OCI-LY3 (cell line): Measurements from ENCODE around the gene RXFP4.

Experiments used
- H2AFZ ChIP-seq: fragments of 200-600, 300-600 bp; shearing (Covaris generic); 2 replicates; pipeline ENCODE4 v1.6.0; 2014; ENCODE audit warnings: antibody characterized with exemption, low read depth, low read length
- H3K27ac ChIP-seq: fragments of 200-600, 300-600 bp; sonication (generic); 2 replicates; pipeline ENCODE4 v1.5.1; 2014; ENCODE audit warnings: mild to moderate bottlenecking, low read length, moderate library complexity, mixed read lengths
- H3K27me3 ChIP-seq: fragments of 200-600, 300-600 bp; sonication (generic); 2 replicates; pipeline ENCODE4 v1.6.1; 2014; ENCODE audit warnings: low read depth, low read length, mixed read lengths
- H3K36me3 ChIP-seq: fragments of 200-600, 300-600 bp; sonication (generic); replicated peaks from 2 replicates; pipeline ENCODE3; 2014; ENCODE audit warnings: low read depth, low read length, mixed read lengths
- H3K4me1 ChIP-seq: fragments of 300-600, 200-600 bp; sonication (generic); 2 replicates; pipeline ENCODE4 v1.6.1; 2014; ENCODE audit warnings: low read length, mixed read lengths
- H3K4me2 ChIP-seq: fragments of 200-600, 300-600 bp; sonication (generic); 2 replicates; pipeline ENCODE4 v1.6.1; 2014; ENCODE audit warnings: low read length, mixed read lengths
- H3K4me3 ChIP-seq: fragments of 300-600, 200-600 bp; sonication (generic); 2 replicates; pipeline ENCODE4 v1.5.1; 2014; ENCODE audit warnings: antibody characterized with exemption, mild to moderate bottlenecking, low read length, moderate library complexity
- H3K79me2 ChIP-seq: fragments of 300-600, 200-600 bp; shearing (Covaris generic); 2 replicates; pipeline ENCODE4 v1.6.1; 2014; ENCODE audit warnings: mild to moderate bottlenecking, low read length, mixed read lengths
- H3K9ac ChIP-seq: fragments of 300-600, 200-600 bp; shearing (Covaris generic); 2 replicates; pipeline ENCODE4 v1.6.0; 2014; ENCODE audit warnings: mild to moderate bottlenecking, low read length, moderate library complexity
- H3K9me3 ChIP-seq: fragments of 200-600, 300-600 bp; shearing (Covaris generic); 2 replicates; pipeline ENCODE4 v1.6.1; 2014; ENCODE audit warnings: low read length, mixed read lengths; ENCODE audit not compliant: insufficient read depth
- H4K20me1 ChIP-seq: fragments of 200-600, 300-600 bp; sonication (generic); 2 replicates; pipeline ENCODE4 v1.6.1; 2016; ENCODE audit warnings: low read length, mixed read lengths; ENCODE audit not compliant: insufficient read depth
- EZH2phosphoT487 ChIP-seq: fragments of 200-600 bp; shearing (Covaris generic); IDR thresholded peaks from 2 replicates; pipeline ENCODE4 v1.6.1; 2018; ENCODE audit warnings: antibody characterized with exemption, mixed run types, low read depth
- TF ChIP-seq, protein P1 (sequence below): fragments of 200-600, 300-600 bp; sonication (generic); IDR thresholded peaks from 2 replicates; pipeline ENCODE4 v1.5.1; 2014; ENCODE audit warnings: antibody characterized with exemption, low read length, low read depth

RXFP4 gene

DNA sequence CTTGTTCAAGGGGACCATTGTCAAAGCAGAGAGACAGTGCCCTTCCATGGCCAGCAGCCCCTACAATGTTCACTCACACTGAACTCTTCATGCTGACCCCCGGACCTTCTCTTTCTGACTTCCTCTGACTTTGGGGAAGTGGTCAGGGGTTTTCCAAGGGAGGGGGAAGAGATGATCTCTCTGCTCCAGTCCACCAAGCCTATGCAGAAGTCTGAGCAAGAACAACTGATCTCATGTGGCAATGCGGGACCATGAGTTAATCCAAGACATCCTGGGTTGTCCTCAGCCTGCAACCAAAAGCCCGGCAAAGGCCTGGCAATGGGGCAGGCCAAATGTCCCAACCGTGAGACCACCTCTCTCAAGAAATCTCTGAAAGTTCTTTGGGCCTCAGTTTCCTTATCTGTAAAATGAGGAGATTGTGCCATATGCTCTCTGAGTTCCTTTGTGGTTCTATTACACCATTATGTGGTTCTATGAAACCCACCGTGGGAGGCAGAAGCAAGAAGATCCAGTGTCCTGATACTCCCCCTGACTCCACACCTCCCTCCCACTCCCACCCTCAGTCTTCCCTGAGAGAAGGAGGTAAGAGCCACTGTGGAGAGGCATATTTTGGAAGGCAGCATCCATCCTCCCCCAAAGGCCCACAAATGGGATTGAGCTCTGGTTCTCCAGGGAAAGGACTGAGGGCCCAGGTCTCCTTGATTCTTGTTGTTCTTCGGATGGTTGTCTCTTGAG, 48.7 kb downstream of the RXFP4 start:
- Histone ChIP-seq H3K27ac (peak overlapping the region; percentile 64), H2AFZ (peak overlapping the region; percentile 30; the same call in 1 of the 2 replicates), H3K79me2 (no peaks in the 10 kb centered on the region), H3K4me1 (peaks cover 23% of the 10 kb centered on the region), H3K27me3 (no peaks in the 10 kb centered on the region), H3K36me3 (no peaks in the 10 kb centered on the region), H3K9me3 (no peaks in the 10 kb centered on the region), H3K4me2 (peak overlapping the region; percentile 62), H3K9ac (peak overlapping the region; percentile 50; the same call in 1 of the 2 replicates), H3K4me3 (peak overlapping the region; percentile 37), H4K20me1 (no peaks in the 10 kb centered on the region)
- no peak for TF ChIP-seq EZH2phosphoT487
- TF ChIP-seq, protein P1, sequence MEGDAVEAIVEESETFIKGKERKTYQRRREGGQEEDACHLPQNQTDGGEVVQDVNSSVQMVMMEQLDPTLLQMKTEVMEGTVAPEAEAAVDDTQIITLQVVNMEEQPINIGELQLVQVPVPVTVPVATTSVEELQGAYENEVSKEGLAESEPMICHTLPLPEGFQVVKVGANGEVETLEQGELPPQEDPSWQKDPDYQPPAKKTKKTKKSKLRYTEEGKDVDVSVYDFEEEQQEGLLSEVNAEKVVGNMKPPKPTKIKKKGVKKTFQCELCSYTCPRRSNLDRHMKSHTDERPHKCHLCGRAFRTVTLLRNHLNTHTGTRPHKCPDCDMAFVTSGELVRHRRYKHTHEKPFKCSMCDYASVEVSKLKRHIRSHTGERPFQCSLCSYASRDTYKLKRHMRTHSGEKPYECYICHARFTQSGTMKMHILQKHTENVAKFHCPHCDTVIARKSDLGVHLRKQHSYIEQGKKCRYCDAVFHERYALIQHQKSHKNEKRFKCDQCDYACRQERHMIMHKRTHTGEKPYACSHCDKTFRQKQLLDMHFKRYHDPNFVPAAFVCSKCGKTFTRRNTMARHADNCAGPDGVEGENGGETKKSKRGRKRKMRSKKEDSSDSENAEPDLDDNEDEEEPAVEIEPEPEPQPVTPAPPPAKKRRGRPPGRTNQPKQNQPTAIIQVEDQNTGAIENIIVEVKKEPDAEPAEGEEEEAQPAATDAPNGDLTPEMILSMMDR, result no peak
